ENCODE results near the gene MRPS18B. TPM values are rescaled to one million over a fixed set of nuclear protein-coding genes. Genes with fewer than 3 reads are reported as not detected.

The MRPS18B gene
- total RNA-seq, 6 donors from 2014 or later: 23.0 to 62.5 (median 45.7) TPM

DNA sequence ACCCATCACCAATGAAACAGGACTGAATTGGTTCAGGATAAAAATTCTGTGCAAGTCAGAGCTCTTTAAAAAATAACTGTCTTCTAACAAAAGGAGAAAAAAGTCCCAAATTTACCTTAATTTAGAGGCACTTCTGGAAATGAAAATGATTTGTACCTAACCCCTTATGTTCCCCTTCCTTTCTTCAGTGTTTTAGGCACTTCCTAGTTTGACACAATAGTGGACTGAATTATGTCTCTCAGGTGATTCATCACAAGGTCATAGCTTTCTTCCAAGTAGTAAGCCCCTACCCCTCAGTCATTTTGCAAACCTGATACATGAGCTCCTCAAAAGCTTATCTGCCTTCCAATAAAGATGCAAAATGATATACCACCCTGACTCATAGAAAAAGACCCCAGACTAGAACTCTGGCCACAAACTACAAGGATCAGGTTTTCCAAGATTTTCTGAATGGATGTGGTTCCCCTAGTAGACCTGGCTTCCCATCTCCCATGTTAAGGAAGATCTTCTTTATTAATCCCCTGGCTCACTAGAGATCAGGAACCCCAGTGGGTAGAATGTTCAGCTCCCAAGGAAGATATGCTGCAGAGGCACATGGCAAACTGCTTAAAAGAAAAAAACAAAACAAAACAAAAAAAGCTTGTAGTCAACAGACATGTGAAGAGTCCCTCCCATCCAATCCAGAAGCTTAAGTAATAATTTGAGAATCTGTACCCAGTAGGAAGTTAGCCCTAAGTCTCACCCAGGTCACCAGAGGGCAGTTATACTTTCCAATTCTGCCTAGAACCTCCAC, 4.2 kb upstream of the MRPS18B start:
- no peaks in the 10 kb centered on the region for H3K9me3 ChIP-seq
- H3K27ac ChIP-seq: peak overlapping the region in 3 of 4 donors; percentile 95 to 96 (median 96)
- TF ChIP-seq POLR2A (IDR thresholded peaks at IDR 0.05): no peak
- H3K36me3 ChIP-seq: peaks cover 9 to 37% (median 15%) of the 10 kb centered on the region in 4 donors
- H3K4me3 ChIP-seq: peak overlapping the region in 1 of 4 donors; percentile 68
- no peak for ATAC-seq (ENCODE audit: low FRiP score in 2 of 2)
- H3K4me1 ChIP-seq: peaks cover 36 to 51% (median 41%) of the 10 kb centered on the region in 4 donors
- no peaks in the 10 kb centered on the region for H3K27me3 ChIP-seq
- no peak for DNase-seq

GRCh38 chr6:30614044-30614842, 3.4 kb upstream of the MRPS18B start:
- DNase-seq: no peak
- peak overlapping the region; percentile 95 to 98 (median 96) for H3K27ac ChIP-seq

GRCh38 chr6:30614843-30615218, 2.8 kb upstream of the MRPS18B start:
- H3K27me3 ChIP-seq: no peaks in the 10 kb centered on the region
- WGBS, 2 donors: 0% methylated on average over 6 of the region's 6 CpGs
- DNase-seq (peak in 1 of 2 donors; percentile 92), ATAC-seq (ENCODE audit: low FRiP score in 2 of 2) (peak; percentile 82 to 89)
- peaks cover 4 to 29% (median 10%) of the 10 kb centered on the region in 4 donors for H3K36me3 ChIP-seq
- no peaks in the 10 kb centered on the region for H3K9me3 ChIP-seq
- peak overlapping the region; percentile 95 to 98 (median 96) for H3K27ac ChIP-seq
- TF ChIP-seq EP300 (IDR thresholded peaks at IDR 0.05): no peak
- TF ChIP-seq POLR2AphosphoS5 (IDR thresholded peaks at IDR 0.05): peak; percentile 63 to 94
- TF ChIP-seq CTCF (IDR thresholded peaks at IDR 0.05): no peak
- TF ChIP-seq POLR2A (IDR thresholded peaks at IDR 0.05): peak in 3 of 4 donors; percentile 17 to 95 (median 82)
- peak overlapping the region; percentile 67 to 87 (median 75) for H3K4me3 ChIP-seq
- peaks cover 43 to 56% (median 50%) of the 10 kb centered on the region in 4 donors for H3K4me1 ChIP-seq

More at GRCh38 chr6:30614044-30614842, 3.4 kb upstream of the MRPS18B start:
- no peaks in the 10 kb centered on the region for H3K27me3 ChIP-seq
- WGBS, 2 donors: 21 to 23% methylated on average over 8 of the region's 8 CpGs
- peak overlapping the region; percentile 19 to 87 (median 68) for H3K4me3 ChIP-seq
- TF ChIP-seq POLR2AphosphoS5 (IDR thresholded peaks at IDR 0.05): no peak
- no peak for TF ChIP-seq EP300 (IDR thresholded peaks at IDR 0.05)
- no peak for TF ChIP-seq POLR2A (IDR thresholded peaks at IDR 0.05)
- no peak for TF ChIP-seq CTCF (IDR thresholded peaks at IDR 0.05)
- no peak for ATAC-seq (ENCODE audit: low FRiP score in 2 of 2)
- H3K4me1 ChIP-seq: peaks cover 43 to 57% (median 48%) of the 10 kb centered on the region in 4 donors
- no peaks in the 10 kb centered on the region for H3K9me3 ChIP-seq
- peaks cover 3 to 29% (median 10%) of the 10 kb centered on the region in 4 donors for H3K36me3 ChIP-seq

GRCh38 chr6:30615219-30615957, 2.3 kb upstream of the MRPS18B start:
- peak in 1 of 2 donors; percentile 25 for ATAC-seq (ENCODE audit: low FRiP score in 2 of 2)
- peak overlapping the region; percentile 67 to 87 (median 75) for H3K4me3 ChIP-seq
- TF ChIP-seq CTCF (IDR thresholded peaks at IDR 0.05) (no peak), EP300 (IDR thresholded peaks at IDR 0.05) (no peak), POLR2AphosphoS5 (IDR thresholded peaks at IDR 0.05) (no peak), POLR2A (IDR thresholded peaks at IDR 0.05) (no peak)
- 0 to 1% methylated on average over 10 of the region's 10 CpGs for WGBS, 2 donors
- H3K4me1 ChIP-seq: peaks cover 43 to 56% (median 47%) of the 10 kb centered on the region in 4 donors
- peaks cover 8 to 34% (median 13%) of the 10 kb centered on the region in 4 donors for H3K36me3 ChIP-seq
- no peak for DNase-seq
- H3K27me3 ChIP-seq: no peaks in the 10 kb centered on the region
- H3K27ac ChIP-seq: peak overlapping the region; percentile 95 to 98 (median 96)
- no peaks in the 10 kb centered on the region for H3K9me3 ChIP-seq

Data from upper lobe of left lung (tissue), 6 donors.